Fibroblast of gingiva (primary cell): ENCODE results near the gene NUS1.
"Not testable (repeated sequence)": the region's sequence is repeated elsewhere in the genome, so short reads cannot be mapped to it uniquely, and the experiment has no call there.

Experiments
- DNase-seq: peaks from one replicate; pipeline ENCODE4 v3.0.0-alpha.2; 2011; ENCODE audit warnings: low read depth

The NUS1 gene

DNA sequence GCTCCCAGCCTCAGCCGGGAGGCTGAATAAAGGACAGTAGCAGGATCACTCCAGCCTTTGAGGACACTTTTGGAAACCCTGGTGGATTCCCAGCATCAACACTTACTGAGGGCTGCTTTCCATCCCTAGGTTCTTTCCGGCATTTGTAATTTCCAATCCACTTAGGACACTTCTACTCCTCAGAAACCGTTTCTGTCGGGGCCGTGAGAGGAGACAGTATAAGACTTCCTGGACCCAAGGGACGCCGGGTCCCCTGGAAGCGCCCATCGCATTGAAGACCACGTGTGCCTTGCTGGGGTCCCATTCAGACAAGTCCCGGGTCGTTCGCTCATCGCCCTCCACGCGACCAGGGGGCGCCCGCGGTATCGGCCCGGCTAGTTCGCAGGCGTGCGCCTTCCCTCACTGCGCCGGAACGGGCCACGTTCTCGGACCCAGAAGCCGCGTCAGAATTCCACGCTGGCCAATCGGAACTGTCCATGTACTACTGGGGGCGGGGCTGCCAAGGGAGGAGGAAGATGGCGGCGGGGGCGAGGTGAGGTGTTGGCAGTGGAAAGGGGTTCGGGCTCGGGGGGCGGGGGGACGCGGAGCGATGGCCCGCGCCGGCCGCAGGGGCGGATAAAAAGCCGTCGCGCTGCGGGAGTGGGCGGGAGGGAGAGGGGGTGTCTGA, at the start of gene NUS1:
Gene NUS1, plus strand, starts transcription at position 479 of the 667 bp plus-strand sequence. CDS start 202 bp downstream, outside the sequence.
- DNase-seq, result peak; percentile 97

DNA sequence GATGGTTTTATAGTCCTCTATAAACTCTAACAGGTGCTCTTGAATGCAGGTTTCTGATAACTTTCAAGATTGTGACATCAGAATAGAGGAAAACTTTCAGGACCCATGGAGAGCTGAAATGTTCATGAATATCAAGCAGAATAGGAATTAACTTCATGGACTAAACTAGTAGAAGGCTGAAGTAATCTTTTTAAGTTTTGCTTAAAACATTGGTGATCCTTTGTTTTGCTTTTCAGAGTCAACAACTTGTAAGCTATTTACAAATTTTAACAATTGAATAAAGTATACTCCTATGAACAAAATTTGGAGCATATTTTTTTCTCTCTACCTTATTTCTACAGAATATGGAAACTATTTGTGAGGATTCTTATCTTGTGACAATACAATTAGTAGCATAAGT, 47.7 kb upstream of the NUS1 start:
- no peak for DNase-seq

DNA sequence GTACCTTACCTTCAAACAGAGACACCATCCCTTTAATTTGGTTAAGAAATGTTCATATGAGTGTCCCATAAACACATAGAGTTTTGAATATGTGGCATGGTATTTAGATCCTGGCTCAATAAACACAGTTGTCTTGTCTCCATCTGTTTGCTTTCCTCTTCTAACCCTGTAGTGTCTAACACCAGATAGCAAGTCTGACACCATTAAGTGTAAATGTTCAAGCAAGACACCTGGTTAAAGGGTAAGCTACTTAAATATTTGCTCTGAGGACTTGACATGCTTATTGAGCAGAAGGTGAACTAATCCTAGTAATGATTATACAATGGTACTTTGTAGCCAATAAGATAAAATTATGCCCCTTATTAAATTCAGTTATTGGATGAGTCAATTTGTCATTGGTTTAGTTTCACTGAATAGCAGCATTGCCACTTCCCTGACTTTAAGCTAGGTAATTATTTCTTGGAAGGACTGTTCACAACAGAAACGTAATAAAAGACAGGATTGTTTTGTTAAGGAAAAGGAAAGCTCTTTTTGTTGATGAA, 46.1 kb upstream of the NUS1 start:
- DNase-seq, result no peak

DNA sequence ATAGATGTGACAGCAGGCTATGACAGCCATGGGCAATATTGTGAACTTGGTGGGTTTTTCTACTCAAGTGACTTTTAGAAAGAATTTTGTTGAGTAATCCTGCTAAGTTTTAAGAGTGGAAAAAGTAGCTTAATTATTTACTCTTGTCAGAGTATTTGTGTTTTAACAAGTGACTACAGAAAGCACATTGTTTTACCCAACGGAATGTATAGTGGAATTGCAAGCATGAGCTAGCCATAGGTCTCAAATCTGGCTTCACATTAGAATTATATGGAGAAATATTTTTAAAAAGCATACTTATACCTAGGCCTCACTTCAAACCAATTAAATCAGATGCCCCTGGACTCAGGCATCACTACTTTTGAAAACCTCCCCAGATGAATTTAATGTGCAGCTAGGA, 37.5 kb upstream of the NUS1 start:
- DNase-seq, result no peak

DNA sequence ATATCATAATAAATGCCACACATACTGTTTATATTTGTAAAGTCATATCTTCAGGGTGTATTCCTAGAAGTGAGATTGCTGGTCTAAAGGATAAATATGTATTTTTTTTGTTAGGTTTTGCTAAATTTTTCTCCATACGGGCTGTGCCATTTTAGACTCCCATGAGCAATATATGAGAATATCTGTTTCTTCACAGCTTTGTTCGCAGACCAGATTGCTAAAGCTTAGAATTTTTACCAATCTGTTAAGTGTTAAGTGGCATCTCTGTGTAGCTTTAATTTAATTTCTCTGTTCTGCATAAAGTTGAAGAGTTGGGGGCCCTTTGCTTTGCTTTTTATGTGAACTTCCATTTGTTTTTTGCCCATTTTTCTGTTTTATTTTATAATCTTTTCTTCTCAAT, 32.3 kb upstream of the NUS1 start:
- DNase-seq, result no peak

DNA sequence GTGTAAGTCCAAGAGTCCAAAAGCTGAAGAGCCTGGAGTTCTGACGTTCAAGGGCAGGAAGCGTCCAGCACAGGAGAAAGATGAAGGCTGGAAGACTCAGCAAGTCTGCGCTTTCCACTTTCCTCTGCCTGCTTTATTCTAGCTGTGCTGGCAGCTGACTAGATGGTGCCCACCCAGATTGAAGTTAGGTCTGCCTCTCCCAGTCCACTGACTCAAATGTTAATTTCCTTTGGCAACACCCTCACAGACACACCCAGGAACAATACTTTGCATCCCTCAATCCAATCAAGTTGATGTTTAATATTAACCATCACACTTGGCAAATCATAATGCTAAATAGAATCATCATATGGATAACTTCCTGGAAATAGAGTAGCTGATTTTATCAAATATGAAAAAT, 23.3 kb upstream of the NUS1 start:
- not testable (repeated sequence) for DNase-seq

DNA sequence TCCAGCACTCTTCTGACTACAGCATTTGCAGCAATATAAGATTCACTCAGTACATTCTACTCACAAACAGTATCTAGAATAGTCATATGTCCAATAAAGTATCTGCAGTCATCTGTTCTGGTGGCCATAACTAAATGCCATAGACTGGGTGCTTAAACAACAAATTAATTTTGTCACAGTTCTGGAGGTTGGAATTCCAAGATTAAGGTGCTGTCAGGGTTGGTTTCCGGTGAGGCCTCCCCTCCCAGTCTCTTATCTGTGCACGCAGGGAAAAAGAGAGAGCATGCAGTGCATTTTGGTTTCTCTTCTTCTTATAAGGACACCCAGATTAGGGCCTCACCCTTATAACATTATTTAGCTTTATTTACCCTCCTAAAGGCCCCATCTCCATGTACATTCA, 21.3 kb upstream of the NUS1 start:
- no peak for DNase-seq

DNA sequence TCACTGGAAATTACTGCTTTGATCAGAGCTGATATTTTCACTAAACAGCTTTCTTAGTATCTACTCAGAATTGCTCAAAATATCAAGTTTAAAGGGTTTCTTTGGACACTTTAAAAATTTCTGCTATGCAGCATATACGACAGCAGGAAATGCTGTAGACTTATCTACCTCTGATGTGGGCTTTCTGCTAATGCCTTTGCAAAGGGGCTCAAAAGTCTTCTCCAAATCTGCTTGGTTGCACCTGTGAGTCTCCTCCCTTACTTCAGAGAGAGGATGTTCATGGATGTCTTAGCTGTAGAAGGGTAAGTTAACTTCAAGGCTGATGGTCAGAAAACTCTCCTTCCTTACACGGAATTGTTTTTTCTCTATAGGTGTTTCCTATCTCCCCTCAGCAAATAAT, 19.9 kb upstream of the NUS1 start:
- no peak for DNase-seq

DNA sequence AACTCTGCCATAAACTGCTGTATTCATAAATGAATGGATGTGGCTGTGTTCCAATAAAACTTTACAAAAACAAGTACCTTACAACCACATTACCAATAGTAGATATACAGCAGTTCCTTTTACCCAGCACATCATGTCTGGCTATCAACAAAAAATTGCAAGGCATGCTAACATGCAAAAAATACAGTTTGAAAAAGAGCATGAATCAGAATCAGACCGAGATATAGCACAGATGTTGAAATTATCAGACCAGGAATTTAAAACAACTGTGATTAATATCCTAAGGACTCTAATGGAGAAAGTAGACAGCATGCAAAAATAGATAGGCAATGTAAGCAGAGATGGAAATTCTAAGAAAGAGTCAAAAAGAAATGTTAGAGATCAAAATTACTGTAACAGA, 8.4 kb upstream of the NUS1 start:
- DNase-seq, result no peak

DNA sequence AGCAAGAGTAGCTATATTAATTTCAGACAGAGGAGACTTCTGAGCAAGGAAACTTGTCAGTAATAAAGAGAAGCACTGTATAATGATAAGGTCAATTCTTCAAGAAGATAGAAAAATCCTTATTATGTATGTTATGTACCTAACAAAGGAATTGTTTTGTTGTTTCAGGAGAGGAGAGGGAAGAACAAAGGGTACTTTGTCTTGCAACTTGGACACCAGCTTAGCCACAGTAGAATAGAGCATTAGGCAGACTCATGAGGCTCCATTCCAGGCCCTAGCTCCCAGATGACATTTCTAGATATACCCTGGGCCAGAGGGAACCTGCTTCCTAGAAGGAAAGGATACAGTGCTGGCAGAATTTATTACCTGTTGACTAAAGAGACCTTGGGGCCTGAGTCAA, 6.5 kb upstream of the NUS1 start:
- no peak for DNase-seq

DNA sequence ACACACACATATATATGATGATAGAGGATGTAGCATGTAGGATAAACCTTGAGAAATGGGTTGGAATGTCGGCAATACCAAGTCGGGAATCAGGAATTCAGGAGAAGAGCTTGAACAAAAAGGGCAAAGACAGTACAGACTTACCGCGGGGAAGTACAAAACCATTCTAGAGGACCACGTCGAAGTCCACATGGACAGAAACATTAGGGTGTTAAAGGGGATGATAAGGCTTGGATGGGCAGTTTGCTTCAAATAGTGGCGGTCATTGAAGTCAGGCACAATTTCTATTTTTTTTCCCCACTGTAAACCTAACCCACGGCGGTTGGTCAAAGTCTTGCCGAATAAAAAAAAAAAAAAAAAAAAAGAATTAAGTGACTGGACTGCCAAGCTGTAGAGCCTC, 766 bp upstream of the NUS1 start:
- no peak for DNase-seq

DNA sequence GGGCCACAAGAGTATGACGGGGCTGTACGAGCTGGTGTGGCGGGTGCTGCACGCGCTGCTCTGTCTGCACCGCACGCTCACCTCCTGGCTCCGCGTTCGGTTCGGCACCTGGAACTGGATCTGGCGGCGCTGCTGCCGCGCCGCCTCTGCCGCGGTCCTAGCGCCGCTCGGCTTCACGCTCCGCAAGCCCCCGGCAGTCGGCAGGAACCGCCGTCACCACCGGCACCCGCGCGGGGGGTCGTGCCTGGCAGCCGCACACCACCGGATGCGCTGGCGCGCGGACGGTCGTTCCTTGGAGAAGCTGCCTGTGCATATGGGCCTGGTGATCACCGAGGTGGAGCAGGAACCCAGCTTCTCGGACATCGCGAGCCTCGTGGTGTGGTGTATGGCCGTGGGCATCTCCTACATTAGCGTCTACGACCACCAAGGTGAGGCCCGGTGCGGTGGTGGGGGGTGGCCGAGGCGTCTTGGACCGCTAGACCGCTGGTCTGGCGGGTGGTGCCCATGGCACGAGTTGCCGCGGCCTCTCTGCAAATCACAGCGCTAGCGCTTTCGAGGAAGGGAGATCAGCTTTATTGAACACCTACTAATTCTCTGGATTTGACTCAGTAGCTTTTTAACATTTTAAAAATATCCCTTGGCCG, 511 bp downstream of the NUS1 start:
- not testable (repeated sequence) for DNase-seq

DNA sequence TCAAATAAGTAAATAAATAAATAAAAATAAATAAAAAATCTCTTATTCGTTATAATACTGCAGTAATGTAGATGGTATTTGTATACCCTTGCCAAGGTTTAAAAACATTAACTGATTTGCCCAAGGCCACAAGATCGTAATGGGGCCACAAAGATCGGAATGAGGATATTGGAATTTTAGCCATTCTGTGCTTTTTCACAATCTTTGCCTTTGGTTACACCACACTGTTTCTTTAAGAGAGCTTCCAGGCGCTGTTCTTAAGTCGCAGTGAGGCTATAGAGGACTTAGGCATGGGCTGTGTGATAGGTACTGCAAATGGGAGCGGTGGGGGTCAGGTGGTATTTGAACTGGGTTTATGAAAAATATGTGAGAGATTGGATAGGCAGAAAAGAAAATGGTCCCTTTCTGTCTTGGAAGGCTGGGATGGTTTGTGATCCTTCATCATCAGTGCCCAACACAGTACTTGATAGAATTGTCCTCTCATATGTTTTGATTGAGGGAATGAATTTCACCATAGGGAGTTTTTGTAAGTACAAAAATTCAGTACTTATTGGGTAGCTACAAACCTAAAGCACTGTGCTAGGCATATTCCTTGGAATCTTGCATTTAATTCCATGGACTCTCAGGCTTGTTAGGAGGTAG, 1.4 kb downstream of the NUS1 start:
- no peak for DNase-seq

DNA sequence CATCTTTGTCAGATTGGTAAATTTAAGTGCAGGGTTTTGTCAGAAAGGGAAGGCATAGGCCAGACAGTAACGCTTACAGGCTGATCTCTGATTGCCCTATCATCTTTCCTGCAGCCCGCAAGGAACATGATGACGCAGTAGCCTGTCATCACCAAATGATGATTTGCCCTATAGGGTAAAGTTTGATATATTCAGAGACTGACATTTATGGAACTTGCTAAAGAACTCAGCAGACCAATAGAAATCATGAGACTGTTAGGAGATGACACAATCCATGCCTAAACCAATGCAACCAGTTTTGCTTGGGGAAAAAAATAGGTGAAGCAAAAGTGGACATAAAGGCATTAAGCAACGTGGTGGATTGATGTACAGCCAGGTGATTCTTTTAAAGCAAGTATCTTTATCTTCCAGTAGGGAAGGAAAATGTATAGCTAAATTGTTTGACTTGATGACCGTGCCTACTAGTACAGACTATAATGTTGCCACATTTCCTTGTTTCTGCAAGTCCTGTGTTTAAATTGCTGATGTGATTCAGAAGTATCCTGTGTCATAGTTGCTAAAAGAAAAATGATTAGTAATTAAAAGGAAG, 2.4 kb downstream of the NUS1 start:
- DNase-seq, result peak; percentile 54

DNA sequence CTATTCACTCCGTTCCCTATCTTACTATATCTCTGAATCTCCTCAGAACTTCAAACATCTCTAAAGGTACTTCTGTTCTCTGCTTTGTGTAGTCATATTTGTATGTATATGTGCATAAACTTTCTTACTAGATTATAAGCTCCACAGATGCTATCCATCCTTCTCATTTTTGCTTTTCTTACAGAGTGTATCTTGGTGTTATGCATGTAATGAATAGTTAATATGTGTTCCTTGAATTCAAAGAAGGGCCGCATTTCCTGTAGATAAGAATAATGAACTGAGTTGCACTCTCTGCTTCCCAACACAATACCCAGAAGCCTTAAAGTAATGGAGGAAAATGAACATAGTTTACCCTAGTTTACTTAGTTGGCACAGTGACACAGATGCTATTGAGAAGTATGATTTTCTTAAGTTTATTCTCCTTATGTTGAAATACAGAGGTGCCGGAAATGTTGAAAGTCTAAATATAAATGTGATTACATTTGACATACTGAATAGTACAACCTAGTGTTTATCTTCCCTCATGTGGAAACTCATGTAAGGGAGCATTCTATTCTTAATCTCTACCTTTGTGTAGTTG, 6.0 kb downstream of the NUS1 start:
- DNase-seq, result peak; percentile 4

DNA sequence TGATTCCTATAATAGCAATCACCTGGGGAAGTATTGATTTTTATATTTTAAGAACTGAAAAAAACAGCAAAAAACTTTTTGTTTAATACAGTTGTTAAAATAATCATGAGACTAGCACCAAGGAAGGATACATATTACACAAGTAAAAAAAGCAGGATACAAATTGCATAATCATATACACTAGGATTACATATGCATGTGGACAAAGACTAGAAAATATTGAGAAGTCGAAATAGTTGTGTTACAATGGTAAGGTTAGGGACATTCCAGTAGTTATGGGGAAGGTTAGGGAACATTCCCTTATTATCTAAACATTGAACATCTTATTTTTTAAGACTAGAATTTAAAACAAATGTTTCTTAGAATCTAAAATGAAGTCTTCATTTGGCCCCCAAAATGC, 9.5 kb downstream of the NUS1 start:
- DNase-seq, result no peak

DNA sequence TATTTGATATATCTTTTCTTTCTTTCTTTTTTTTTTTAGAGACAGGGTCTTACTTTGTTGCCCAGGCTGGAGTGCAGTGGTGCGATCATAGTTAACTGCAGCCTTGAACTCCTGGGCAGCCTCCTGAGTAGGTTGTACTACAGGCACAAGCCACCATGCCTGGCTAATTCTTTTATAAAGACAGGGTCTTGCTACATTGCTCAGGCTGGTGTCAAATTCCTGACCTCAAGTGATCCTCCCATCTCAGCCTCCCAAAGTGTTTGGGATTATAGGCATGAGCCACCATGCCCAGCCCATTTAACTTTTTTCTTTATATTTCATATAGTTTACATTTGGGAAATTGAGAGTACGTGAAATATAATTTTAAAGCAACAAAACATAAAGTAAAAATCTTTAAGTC, 10.1 kb downstream of the NUS1 start:
- no peak for DNase-seq

DNA sequence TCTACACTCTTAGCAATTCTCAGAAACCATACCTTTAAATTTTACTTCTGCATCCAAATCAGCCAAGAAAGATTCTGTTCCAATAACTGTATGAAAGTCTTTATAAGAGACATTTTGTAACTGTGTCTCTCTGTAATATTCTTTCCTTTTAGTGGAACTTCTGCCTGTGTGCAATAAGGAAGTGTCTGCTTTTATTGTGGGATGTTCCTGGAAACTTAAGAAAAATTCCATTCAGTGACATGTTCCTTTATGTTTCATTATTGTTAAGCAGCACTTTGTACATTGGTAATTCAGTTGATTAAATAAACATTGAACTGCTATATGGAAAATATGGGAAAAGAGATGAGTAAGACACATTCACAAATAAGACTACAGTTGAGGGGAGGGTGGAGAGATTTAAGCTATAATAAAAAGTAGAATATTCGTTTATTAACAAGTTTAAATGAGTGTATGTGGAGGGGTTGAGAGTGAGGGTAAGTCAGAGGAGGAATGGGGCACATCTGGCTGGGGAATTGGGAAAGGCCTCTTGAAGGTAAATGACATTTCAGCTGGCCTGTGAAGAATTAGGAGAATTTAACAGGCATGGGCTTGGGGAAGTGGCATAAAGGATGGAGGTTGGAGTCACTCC, 11.9 kb downstream of the NUS1 start:
- no peak for DNase-seq

DNA sequence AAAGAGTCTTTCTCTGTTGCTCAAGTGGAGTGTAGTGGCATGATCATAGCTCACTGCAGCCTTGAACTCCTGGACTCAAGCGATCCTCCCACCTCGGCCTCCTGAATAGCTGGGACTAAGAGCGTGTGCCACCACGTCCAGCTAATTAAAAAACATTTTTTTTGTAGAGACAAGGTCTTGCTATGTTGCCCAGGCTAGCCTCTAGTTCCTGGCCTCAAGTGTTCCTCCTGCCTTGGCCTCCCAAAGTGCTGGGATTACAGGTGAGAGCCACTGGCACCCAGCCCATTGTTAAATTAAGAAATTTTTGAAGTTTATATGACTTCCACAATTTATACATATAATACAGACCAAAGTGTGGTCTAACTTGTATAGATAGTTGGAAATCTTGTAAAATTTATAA, 14.3 kb downstream of the NUS1 start:
- not testable (repeated sequence) for DNase-seq

DNA sequence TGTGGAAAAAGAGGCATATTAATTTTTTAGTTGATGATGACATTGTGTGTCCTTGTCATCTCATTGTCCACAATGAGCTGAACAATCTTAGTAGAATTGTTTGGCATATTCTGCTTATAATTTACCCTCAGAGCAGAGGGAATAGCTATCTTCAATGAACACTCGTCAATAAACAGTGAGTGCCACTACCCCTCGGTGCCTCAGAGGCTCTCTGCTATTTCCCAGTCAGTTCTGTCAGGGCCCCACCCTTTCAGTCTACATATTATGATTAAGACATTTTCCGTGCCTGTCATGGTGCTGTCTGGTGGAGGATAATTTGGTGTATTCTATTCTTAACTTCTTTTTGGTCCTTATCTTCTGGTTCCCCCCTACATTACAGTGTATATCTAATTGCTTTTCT, 31.2 kb downstream of the NUS1 start:
- DNase-seq, result no peak

DNA sequence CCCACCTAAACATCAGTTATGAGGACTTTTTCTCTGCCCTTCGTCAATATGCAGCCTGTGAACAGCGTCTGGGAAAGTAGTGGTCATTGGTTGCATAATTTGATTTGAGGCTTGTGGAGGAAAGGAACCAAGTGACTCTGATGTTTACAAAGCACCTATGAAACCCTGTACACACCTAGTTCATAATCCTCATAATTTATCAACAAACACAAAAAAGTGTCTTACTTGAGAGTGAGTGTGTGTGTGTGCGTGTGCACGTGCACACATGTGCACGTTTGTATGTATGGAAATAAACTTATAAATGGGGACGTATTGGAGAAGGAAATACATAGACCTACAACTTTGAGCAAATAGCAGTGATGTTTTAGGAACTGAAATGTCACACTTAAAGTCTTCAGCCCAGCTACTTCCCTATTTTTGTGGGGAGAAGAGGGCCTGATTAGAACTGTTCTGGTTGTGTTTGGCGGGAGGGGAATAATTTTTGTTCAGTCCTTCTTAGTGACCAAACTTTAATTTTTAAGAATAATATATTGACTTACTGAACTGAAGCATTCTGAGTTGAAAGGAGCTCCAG, 31.8 kb downstream of the NUS1 start:
- not testable (repeated sequence) for DNase-seq

DNA sequence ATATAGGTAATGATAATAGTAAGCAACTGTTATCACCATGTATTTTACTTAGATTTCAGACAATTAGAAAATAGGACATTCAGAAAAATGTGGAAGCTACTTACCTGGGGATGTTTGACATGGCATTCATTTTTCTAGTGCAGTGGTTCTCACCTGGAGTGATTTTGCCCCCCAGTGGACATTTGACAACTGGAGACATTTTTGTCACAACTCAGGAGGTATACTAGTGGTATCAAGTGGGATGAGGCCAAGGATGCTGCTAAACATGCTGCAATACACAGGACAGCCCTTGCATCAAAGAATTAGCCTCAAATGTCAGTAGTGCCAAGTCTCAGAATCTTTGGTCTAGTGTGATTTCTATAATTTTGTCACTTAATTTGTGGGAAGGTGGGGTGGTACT, 36.1 kb downstream of the NUS1 start:
- DNase-seq, result no peak
